Fibroblast of the aortic adventitia (primary cell): ENCODE results near the gene SERPINA1. TPM values are rescaled to one million over a fixed set of nuclear protein-coding genes. Genes with fewer than 3 reads are reported as not detected.

Experiments used
- DNase-seq: peaks from one replicate; pipeline ENCODE4 v3.0.0-alpha.2; 2010; ENCODE audit warnings: low read depth
- H3K4me3 ChIP-seq: 2 replicates; pipeline ENCODE4 v1.5.1; 2011; ENCODE audit warnings: low read depth, mild to moderate bottlenecking, control low read depth, low read length, moderate library complexity
- total RNA-seq: library from RNA; depleted of rRNA; stranded (reverse); fragments of >200 nt; gene quantifications from 2 replicates; pipeline ENCODE4 v1.2.3, GENCODE V29; 2012; ENCODE audit warnings: low replicate concordance
- TF ChIP-seq, protein P1 (sequence below): IDR thresholded peaks from 2 replicates; pipeline ENCODE4 v1.5.1; 2011; ENCODE audit warnings: mild to moderate bottlenecking, low read length, control low read depth, inconsistent platforms; ENCODE audit not compliant: insufficient read depth

SERPINA1 gene
- total RNA-seq, 1 donor: not detected

- DNase-seq: peak; percentile 93
- H3K4me3 ChIP-seq: no peak overlapping the region
- TF ChIP-seq, protein P1, sequence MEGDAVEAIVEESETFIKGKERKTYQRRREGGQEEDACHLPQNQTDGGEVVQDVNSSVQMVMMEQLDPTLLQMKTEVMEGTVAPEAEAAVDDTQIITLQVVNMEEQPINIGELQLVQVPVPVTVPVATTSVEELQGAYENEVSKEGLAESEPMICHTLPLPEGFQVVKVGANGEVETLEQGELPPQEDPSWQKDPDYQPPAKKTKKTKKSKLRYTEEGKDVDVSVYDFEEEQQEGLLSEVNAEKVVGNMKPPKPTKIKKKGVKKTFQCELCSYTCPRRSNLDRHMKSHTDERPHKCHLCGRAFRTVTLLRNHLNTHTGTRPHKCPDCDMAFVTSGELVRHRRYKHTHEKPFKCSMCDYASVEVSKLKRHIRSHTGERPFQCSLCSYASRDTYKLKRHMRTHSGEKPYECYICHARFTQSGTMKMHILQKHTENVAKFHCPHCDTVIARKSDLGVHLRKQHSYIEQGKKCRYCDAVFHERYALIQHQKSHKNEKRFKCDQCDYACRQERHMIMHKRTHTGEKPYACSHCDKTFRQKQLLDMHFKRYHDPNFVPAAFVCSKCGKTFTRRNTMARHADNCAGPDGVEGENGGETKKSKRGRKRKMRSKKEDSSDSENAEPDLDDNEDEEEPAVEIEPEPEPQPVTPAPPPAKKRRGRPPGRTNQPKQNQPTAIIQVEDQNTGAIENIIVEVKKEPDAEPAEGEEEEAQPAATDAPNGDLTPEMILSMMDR: no peak
Measured at GRCh38 chr14:94345344-94346064, 42.9 kb downstream of the SERPINA1 start.

GRCh38 chr14:94344389-94344788, 44.0 kb downstream of the SERPINA1 start:
- no peak overlapping the region for H3K4me3 ChIP-seq
- TF ChIP-seq, protein P1: no peak
- peak; percentile 25 for DNase-seq

GRCh38 chr14:94343238-94344005, 45.0 kb downstream of the SERPINA1 start:
- TF ChIP-seq, protein P1: no peak
- no peak overlapping the region for H3K4me3 ChIP-seq
- no peak for DNase-seq

GRCh38 chr14:94342334-94342934, 46.0 kb downstream of the SERPINA1 start:
- no peak overlapping the region for H3K4me3 ChIP-seq
- DNase-seq: peak; percentile 100
- TF ChIP-seq, protein P1: no peak

DNA sequence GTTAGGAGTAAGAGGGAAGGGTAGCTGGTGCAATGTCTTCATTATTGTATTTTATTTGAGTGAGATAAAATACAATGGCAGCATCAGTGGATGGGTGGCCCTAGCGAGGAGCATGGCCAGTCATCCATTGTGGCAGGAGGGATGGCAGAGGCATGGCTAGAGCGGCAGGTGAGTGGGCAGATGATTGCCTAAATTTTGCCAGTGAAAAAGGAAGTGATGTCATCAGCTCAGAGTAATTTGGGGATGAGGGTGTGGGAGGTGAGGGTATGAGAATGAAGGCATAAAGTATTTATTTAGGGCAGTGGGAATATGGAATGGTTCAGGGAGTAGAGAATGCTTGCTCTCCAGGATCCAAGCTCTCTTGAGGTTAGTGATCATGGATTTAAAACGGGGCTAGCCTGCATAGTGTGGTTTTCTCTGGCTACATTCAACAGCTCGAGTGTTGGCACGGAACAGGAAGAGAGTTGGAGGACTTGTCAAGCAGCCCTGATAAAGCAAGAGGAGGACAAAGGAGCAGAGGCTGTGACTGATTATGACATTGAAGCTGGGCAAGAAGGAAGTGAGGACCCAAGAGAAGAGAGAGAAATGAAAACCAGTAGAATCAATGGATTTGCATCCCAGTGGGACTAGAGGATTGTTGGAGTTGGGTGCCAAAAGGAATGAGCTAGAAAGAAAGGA, 46.6 kb downstream of the SERPINA1 start:
- no peak for DNase-seq

DNA sequence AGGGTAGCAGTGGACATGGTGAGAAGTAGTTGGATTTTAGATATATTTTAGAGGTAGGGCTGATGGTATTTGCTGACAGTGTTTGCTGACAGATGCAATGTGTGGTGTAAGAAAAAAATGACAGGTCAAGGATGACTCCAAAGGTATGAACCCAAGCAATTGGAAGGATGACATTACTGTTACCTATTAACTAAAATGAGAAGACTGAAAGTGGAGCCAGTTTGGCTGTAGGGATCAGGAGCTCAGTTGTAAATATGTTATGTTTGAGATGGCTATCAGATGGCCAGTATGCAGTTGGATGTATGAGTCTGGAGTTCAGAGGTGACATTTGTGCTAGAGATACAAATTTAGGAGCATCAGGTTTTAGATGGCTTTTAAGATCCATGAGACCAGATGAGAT, 47.9 kb downstream of the SERPINA1 start:
- TF ChIP-seq, protein P1: no peak
- no peak overlapping the region for H3K4me3 ChIP-seq
- DNase-seq: no peak

More for the DNA sequence above, 46.6 kb downstream of the SERPINA1 start:
- TF ChIP-seq, protein P1: no peak
- peak overlapping the region; percentile 33 for H3K4me3 ChIP-seq
